Lower leg skin (tissue), 4 donors: ENCODE measurements around the gene ACKR4. TPM values are rescaled to one million over a fixed set of nuclear protein-coding genes. Genes with fewer than 3 reads are reported as not detected.
"Not testable (repeated sequence)": the region's sequence is repeated elsewhere in the genome, so short reads cannot be mapped to it uniquely, and the experiment has no call there.

Source experiments
- DNase-seq, 2 donors: peaks; one replicate each; pipeline ENCODE4 v3.0.0-alpha.2; 2019; ENCODE audit warnings: low spot score in 2 of 2
- H3K4me3 ChIP-seq: fragments of 200-600 bp; sonication (generic); 2 replicates; pipeline ENCODE4 v1.5.1; 2017; ENCODE audit warnings: mild to moderate bottlenecking, low read depth; ENCODE audit not compliant: poor library complexity, severe bottlenecking
- CTCF ChIP-seq, 3 donors: fragments of 450-650 bp; IDR thresholded peaks; one replicate each; pipeline ENCODE4 v1.5.1; 2016; ENCODE audit warnings: antibody characterized with exemption in 3 of 3, mild to moderate bottlenecking in 3 of 3, moderate library complexity in 2 of 3
- POLR2A ChIP-seq, 2 donors: fragments of 450-650 bp; IDR thresholded peaks; one replicate each; pipeline ENCODE4 v1.6.1; 2016 to 2017; ENCODE audit warnings: antibody characterized with exemption in 2 of 2, mild to moderate bottlenecking in 1 of 2, moderate library complexity in 1 of 2
- WGBS, 2 donors: methylation state at CpG; one replicate each; pipeline ENCODE4 v1.1.5; 2018; 5-methylcytosine and 5-hydroxymethylcytosine counted together
- intact Hi-C: fragments of 100-400 bp; cut with DNase I; formaldehyde crosslinking; loops from one replicate; pipeline ENCODE4 v1.15.0; 2023; ENCODE audit warnings: low total_unique reads
- total RNA-seq, 4 donors: library from RNA; depleted of rRNA; stranded (reverse); fragments of >200 nt; gene quantifications; one replicate each; pipeline ENCODE4 v1.1.0, GENCODE V29; 2016

Gene ACKR4
- total RNA-seq, 4 donors from 2014 or later: 1.8 to 5.6 (median 4.9) TPM

- intact Hi-C loops: no loop called here
- TF ChIP-seq POLR2A (IDR thresholded peaks at IDR 0.05) (no peak), CTCF (IDR thresholded peaks at IDR 0.05) (no peak)
- H3K4me3 ChIP-seq: no peak overlapping the region
- DNase-seq: no peak
These were observed 744 bp upstream of the ACKR4 start for GRCh38 chr3:132596326-132596725.

GRCh38 chr3:132597660-132598059 is 590 bp downstream of the ACKR4 start:
- no peak for TF ChIP-seq CTCF (IDR thresholded peaks at IDR 0.05)
- no peak for TF ChIP-seq POLR2A (IDR thresholded peaks at IDR 0.05)
- WGBS, 2 donors: 43 to 55% methylated on average over 2 of the region's 2 CpGs
- intact Hi-C loops: no loop called here
- no peak for DNase-seq
- no peak overlapping the region for H3K4me3 ChIP-seq

- intact Hi-C loops: no loop called here
- DNase-seq: no peak
- H3K4me3 ChIP-seq: no peak overlapping the region
- WGBS, 2 donors: 35 to 37% methylated on average over 3 of the region's 3 CpGs
- TF ChIP-seq CTCF (IDR thresholded peaks at IDR 0.05): no peak
- no peak for TF ChIP-seq POLR2A (IDR thresholded peaks at IDR 0.05)
These were observed 1.1 kb downstream of the ACKR4 start for GRCh38 chr3:132598181-132598580.

- intact Hi-C loops, DNase-seq, H3K4me3 ChIP-seq: not testable (repeated sequence)
- WGBS, 2 donors: 80 to 100% methylated on average over 1 of the region's 1 CpG
These were observed 3.5 kb downstream of the ACKR4 start for GRCh38 chr3:132600614-132601013.

- intact Hi-C loops: no loop called here
- H3K4me3 ChIP-seq: no peak overlapping the region
- TF ChIP-seq POLR2A (IDR thresholded peaks at IDR 0.05): no peak
- TF ChIP-seq CTCF (IDR thresholded peaks at IDR 0.05): no peak
- DNase-seq: no peak
- WGBS, 2 donors: 59 to 63% methylated on average over 2 of the region's 2 CpGs
These were observed 8.3 kb downstream of the ACKR4 start for GRCh38 chr3:132605374-132605792.

- WGBS, 2 donors: 81 to 88% methylated on average over 1 of the region's 1 CpG
- no peak for DNase-seq
- TF ChIP-seq POLR2A (IDR thresholded peaks at IDR 0.05): no peak
- TF ChIP-seq CTCF (IDR thresholded peaks at IDR 0.05): no peak
- intact Hi-C loops: no loop called here
- no peak overlapping the region for H3K4me3 ChIP-seq
These were observed 9.0 kb downstream of the ACKR4 start for GRCh38 chr3:132606085-132606484.

GRCh38 chr3:132606620-132607019 is 9.6 kb downstream of the ACKR4 start:
- H3K4me3 ChIP-seq, intact Hi-C loops, DNase-seq: not testable (repeated sequence)
- WGBS, 2 donors: 69 to 94% methylated on average over 8 of the region's 8 CpGs

GRCh38 chr3:132615301-132615700 is 18.2 kb downstream of the ACKR4 start:
- H3K4me3 ChIP-seq, DNase-seq, intact Hi-C loops: not testable (repeated sequence)
- 90 to 93% methylated on average over 3 of the region's 3 CpGs for WGBS, 2 donors
